ENCODE measurements around the gene DBF4B. TPM values are rescaled to one million over a fixed set of nuclear protein-coding genes. Genes with fewer than 3 reads are reported as not detected.

Gene DBF4B, protein sequence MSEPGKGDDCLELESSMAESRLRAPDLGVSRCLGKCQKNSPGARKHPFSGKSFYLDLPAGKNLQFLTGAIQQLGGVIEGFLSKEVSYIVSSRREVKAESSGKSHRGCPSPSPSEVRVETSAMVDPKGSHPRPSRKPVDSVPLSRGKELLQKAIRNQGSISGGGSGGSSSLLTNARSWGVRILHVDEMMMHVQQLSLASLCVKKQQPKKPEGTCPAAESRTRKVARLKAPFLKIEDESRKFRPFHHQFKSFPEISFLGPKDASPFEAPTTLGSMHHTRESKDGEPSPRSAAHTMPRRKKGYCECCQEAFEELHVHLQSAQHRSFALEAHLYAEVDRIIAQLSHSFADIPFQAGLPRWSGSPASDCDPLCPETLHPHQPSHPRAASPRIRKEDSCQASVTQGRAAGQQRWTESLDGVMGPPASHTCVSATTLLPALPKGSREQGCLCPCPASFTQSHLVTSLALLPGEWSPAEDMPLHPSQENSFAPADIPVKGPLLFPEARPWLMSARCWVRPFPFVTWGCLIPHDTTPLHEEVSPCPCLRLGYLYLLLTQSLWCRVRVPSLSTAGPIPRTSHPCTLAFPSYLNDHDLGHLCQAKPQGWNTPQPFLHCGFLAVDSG
- total RNA-seq = 1 to 10 TPM; 5.6 to 5.7 TPM
- polyA plus RNA-seq (ENCODE audit: insufficient read length in 6 of 6) = 10 to 100 TPM; 13.9 to 18.8 (median 17.5) TPM
- long read RNA-seq, donor 1, partial matches to known transcripts = 0 of 2 reads
- long read RNA-seq, donor 1, other reads (novel, unspliced or antisense) = 0 of 2 reads
- long read RNA-seq, donor 2, partial matches to known transcripts = 0 of 2 reads
- long read RNA-seq, donor 2, other reads (novel, unspliced or antisense) = 0 of 2 reads
- long read RNA-seq, donor 3, partial matches to known transcripts = 0 of 2 reads
- long read RNA-seq, donor 3, other reads (novel, unspliced or antisense) = 0 of 2 reads
- long read RNA-seq, donor 4, partial matches to known transcripts = 1 of 1 reads
- long read RNA-seq, donor 4, other reads (novel, unspliced or antisense) = 0 of 1 reads
- long read RNA-seq, donor 5 = 0 reads
- long read RNA-seq, donor 6 = 0 reads
- long read RNA-seq, donor 7, partial matches to known transcripts = 0 of 2 reads
- long read RNA-seq, donor 7, other reads (novel, unspliced or antisense) = 0 of 2 reads
- long read RNA-seq, donor 8 = 0 reads
- long read RNA-seq, donor 9 = 0 reads
- long read RNA-seq, donor 10 = 0 reads
- long read RNA-seq, donor 11 = 0 reads
- long read RNA-seq, donor 12 = 0 reads

DNA sequence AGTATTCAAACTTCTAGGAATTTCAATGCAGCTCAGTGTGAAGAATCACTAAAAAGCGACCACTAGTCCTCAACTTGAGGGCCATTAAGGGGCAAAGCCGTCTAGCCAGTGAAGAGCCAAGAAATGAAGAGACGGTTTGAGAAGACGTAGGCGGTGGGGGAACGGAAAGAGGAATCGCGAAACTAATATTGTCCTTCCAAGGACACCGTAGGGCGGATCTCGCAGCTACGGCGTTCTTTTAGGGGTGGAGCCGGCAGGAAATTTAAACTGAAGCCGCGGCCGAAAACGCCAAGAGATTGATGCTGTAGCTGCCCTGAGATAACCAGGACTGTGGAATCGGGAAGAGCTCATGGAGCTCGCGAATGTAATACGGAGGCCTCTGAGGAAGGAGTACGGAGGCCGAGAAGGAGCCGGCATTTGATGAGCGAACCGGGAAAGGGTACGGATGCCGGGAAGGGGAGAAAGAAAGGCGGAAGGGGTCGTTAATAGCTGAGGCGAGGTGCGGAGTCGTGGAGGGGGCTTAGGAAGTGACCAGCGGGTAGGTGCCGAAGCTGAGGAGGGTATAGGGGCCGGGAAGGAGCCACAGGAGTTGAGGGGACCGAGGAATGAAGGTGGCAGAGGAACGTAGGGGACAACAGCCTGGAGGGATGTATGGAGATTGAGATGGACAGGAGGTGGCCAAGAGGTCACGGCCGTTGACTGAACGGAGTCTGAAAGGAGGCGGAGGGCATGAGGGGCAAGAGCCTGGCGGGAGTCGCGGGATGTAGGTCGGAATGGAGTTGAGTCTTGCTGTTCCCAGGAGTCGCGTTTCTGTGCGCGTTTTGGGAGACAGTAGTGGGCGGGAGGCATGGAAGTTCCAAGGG, at the start of gene DBF4B:
Gene DBF4B, plus strand, starts transcription at position 265 of the 863 bp plus-strand sequence. Its CDS starts 156 bp downstream, at position 421.
- intact Hi-C loops (cut with DNase I) = no loop called here
- peak within 1 kb of the TSS; percentile 69 to 74 for H3K27ac ChIP-seq
- peak; percentile 81 to 94 (median 88) for DNase-seq
- H3K36me3 ChIP-seq = peaks cover 0 to 4% of the 10 kb centered on the region in 2 donors
- H3K27me3 ChIP-seq = peaks cover 0 to 7% of the 10 kb centered on the region in 2 donors
- peak; percentile 97 for ATAC-seq
- TF ChIP-seq, protein P1, sequence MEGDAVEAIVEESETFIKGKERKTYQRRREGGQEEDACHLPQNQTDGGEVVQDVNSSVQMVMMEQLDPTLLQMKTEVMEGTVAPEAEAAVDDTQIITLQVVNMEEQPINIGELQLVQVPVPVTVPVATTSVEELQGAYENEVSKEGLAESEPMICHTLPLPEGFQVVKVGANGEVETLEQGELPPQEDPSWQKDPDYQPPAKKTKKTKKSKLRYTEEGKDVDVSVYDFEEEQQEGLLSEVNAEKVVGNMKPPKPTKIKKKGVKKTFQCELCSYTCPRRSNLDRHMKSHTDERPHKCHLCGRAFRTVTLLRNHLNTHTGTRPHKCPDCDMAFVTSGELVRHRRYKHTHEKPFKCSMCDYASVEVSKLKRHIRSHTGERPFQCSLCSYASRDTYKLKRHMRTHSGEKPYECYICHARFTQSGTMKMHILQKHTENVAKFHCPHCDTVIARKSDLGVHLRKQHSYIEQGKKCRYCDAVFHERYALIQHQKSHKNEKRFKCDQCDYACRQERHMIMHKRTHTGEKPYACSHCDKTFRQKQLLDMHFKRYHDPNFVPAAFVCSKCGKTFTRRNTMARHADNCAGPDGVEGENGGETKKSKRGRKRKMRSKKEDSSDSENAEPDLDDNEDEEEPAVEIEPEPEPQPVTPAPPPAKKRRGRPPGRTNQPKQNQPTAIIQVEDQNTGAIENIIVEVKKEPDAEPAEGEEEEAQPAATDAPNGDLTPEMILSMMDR (IDR thresholded peaks at IDR 0.05) = no peak
- H3K4me1 ChIP-seq = peaks cover 4 to 17% of the 10 kb centered on the region in 2 donors
- H3K9me3 ChIP-seq = no peaks in the 10 kb centered on the region
- peak within 1 kb of the TSS; percentile 82 for H3K4me3 ChIP-seq

DNA sequence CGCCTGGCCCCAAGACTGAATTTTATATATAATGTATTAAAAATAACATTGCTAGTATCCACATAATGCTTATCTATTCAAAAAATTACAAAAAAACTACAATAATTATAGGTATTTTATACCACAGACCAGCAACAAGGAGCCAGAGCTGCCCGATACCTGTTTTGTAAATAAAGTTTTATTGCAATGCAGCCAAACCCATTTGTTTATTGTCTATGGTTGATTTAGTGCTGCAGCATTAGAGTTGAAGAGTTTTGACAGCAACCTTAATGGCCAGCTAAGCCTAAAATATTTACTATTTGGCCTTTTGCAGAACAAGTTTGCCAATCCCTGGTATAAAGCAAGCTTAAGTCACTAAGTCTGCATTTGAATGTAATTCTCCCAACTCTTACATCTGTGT, 46.6 kb upstream of the DBF4B start:
- no peak overlapping the region for H3K27ac ChIP-seq
- H3K36me3 ChIP-seq = no peaks in the 10 kb centered on the region
- no peak for ATAC-seq
- peaks cover 0 to under 1% of the 10 kb centered on the region in 2 donors for H3K4me1 ChIP-seq
- H3K9me3 ChIP-seq = no peaks in the 10 kb centered on the region
- no peak for DNase-seq
- H3K27me3 ChIP-seq = peaks cover 12 to 33% of the 10 kb centered on the region in 2 donors
- TF ChIP-seq, protein P1 (IDR thresholded peaks at IDR 0.05) = no peak
- intact Hi-C loops (cut with DNase I) = no loop called here
- H3K4me3 ChIP-seq = no peak overlapping the region

DNA sequence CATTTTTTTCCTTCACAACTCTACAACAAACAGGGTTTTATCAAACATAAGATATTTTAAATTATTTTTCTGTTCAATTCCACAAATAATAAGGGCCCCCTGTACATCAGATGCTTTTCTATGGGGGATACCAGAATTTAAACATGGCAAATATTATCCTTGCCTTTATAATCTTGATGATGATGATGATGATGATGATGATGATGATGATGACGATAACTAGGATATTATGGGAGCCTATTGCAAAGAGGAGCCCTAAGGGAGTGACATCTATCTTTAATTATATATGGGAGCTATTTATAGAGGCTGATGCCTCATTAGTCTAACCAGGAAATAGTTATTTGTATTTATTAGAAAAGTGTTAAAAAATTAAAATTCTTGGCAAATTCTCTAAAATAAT, 45.4 kb upstream of the DBF4B start:
- Histone ChIP-seq H3K4me1 (no peaks in the 10 kb centered on the region), H3K4me3 (no peak overlapping the region), H3K27ac (no peak overlapping the region), H3K27me3 (peaks cover 0 to 20% of the 10 kb centered on the region in 2 donors), H3K9me3 (no peaks in the 10 kb centered on the region), H3K36me3 (no peaks in the 10 kb centered on the region)
- DNase-seq (no peak), ATAC-seq (no peak)
- TF ChIP-seq, protein P1 (IDR thresholded peaks at IDR 0.05) = no peak
- intact Hi-C loops (cut with DNase I) = no loop called here

DNA sequence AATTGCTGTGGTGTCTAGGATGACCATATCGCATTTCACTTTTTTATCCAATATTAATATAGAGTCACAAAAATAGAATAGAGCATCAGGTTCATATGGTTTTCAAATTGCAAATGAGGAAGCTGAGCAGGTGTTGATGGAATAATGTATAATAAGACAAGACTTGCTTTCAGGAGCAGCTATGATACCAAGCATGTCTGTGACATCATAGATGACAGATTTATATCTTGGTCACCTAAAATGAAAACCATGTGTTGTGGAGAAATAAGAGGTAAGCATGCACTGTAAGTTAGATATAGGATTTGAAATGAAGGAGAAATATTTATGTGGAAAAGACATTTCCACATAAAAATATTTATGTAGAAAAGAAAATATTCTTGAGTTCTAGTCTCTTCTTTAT, 43.6 kb upstream of the DBF4B start:
- no peak for ATAC-seq
- Histone ChIP-seq H3K36me3 (no peaks in the 10 kb centered on the region), H3K4me1 (no peaks in the 10 kb centered on the region), H3K27me3 (peaks cover 0 to 10% of the 10 kb centered on the region in 2 donors), H3K9me3 (no peaks in the 10 kb centered on the region), H3K4me3 (no peak overlapping the region), H3K27ac (no peak overlapping the region)
- TF ChIP-seq, protein P1 (IDR thresholded peaks at IDR 0.05) = no peak
- DNase-seq = no peak
- intact Hi-C loops (cut with DNase I) = no loop called here

All from left lung (tissue), 14 donors.